GM18526 (cell line): ENCODE measurements around the gene CPAMD8.

ENCODE experiments used
- POLR2A ChIP-seq: IDR thresholded peaks from 3 replicates; pipeline ENCODE4 v1.6.1; 2011; ENCODE audit not compliant: insufficient read length; ENCODE audit errors: extremely low read depth

Gene CPAMD8

DNA sequence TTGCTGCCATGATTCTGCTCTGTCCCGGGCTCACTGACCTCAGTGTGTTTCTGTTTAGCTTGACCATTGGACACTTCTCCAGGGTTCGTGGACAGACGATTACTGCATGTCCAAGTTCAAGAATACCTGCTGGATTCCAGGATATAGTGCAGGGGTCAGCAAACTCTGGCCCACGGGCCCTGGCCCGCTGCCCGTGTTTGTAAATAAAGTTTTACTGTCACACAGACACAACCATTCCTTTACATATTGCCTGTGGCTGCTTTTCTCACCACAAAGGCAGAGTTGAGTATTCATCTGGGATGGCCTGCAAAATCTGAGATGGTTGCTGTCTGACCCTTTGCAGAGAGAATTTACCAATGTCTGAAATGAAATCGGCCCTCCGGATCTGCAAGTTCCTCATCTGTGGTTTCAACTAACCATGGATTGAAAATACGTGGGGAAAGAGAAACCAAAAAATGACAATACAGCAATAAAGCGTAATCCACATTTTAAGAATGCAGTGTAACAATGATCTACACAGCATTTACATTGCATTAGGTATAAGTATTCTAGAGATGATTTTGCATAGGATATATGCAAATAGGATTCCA lies 163.7 kb downstream of the CPAMD8 start:
- no peak for TF ChIP-seq POLR2A

DNA sequence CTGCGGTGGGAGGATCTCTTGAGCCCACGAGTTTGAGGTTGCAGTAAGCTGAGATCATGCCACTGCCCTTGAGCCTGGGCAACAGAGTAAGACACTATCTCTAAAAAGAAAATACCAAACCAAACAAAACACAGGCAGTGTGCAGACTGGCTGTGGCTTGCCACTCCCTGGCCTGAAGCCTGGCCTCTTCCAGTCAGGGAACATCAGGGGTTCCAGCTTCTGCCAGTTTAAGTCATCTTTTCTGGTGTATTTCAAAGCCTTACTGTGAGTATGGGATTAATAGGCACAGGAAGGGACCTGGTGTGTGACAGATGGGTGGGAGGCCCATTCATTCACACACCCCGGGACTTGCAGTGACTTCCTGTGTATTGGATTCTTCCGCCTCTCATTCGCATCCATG lies 164.8 kb downstream of the CPAMD8 start:
- TF ChIP-seq POLR2A: no peak

- no peak for TF ChIP-seq POLR2A
Measured at GRCh38 chr19:16861011-16861410, 165.6 kb downstream of the CPAMD8 start.

DNA sequence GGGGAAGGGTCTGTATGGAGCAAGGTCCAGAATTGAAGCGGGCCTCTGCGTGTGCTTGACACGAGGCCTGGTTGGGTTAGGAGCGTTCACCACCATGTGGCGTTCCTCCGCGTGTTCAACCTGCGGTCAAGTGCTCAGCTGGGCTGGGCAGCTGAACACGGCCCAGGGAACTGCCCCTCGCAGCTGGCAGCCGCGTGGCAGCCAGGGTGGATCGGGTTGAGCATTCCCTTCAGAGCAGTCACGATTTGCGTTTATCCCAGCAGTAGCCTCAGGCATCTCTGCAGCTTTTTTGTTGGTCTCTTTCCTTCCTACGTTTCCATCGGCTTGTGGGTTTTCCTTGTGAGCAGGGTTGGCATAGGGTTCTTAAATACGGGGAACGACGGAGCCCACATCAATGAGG lies 166.5 kb downstream of the CPAMD8 start:
- no peak for TF ChIP-seq POLR2A

DNA sequence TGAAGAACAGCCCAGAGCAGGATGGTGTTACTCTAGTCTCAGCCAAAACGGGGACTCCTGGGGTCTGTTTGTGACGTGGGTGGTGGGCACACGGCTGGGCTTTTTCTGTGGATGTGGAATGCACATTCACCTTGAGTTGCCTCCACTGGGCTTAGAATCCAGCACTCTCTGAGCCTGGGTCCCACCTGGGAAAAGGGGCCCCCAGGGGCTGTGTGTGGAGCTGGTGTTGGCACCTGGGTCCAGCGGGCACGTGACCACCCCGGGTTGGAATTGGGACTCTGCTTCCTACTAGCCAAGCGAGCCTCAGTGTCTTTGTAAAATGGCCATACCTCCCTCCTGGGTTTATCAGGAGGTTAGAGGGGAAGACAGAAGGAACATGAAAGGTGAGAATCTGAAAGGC lies 167.0 kb downstream of the CPAMD8 start:
- TF ChIP-seq POLR2A: no peak

DNA sequence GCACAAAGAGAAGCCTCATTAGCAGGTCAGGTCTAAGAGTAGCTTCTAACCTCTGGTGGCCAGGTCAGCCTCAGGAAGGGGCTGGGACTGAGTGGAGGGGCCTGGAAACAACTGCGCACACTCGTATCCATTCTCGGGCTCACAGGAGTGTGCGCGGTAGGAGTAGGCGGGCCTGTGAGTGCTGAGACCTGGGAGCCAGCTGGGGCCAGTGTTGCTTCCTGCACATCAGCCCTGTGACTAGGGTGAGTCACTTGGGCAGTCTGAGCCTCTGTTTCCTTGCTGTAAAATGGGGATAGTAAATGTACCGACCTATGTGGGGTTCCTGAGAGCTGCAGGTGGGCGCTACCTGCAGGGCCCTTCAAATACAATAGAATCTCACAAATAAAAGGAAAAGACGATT lies 170.5 kb downstream of the CPAMD8 start:
- TF ChIP-seq POLR2A: no peak

DNA sequence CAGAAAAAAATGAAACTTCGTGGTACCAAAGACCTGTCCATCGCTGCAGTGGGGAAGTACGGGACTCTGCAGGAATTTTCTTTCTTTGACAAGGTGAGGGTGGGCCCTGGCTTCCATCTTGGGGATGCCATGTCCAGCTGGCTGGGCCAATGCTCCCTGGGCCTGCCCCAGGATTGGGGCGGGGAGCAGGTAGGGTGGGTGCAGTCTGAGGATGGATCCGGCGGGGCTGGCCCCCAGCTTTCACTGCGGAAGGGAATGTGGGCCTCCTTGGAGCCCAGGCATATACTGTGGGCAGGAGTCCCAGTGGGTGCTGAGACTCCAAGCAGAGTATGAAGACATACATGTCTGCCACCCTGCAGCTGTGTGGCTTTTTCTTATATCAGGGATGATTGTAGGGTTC lies 173.5 kb downstream of the CPAMD8 start:
- no peak for TF ChIP-seq POLR2A

DNA sequence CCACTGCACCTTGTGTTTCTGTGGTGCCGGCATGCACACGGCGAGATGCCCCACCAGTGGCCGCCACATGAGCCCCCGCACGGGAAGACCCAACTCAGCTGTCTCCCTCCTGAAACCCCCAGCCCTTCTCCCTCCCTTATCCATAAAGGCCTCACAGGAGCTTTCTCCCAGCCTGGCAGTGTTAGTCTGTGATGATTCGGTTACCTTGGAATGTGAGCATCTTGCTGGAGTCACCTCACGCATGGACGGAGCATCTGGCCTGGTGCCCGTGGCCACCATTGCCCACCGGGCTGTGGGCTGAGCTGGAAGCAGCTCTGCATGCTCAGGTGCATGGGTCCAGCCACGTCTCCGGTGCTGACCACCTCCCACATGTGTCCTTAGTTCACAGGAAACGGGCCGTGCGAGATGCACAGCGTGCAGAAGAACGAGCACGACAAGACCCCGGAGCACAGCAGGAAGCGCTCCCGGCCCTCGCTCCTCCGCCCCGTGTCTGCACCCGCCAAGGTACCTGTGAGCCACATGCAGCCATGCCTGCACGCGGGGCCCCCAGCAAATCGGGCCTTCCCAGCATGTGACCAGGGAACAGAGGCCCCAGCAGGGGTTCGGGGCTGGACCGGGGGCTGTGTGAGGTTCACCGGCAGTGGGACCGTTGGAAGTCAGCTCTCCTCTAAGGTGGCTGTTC lies 175.4 kb downstream of the CPAMD8 start:
- TF ChIP-seq POLR2A: no peak

DNA sequence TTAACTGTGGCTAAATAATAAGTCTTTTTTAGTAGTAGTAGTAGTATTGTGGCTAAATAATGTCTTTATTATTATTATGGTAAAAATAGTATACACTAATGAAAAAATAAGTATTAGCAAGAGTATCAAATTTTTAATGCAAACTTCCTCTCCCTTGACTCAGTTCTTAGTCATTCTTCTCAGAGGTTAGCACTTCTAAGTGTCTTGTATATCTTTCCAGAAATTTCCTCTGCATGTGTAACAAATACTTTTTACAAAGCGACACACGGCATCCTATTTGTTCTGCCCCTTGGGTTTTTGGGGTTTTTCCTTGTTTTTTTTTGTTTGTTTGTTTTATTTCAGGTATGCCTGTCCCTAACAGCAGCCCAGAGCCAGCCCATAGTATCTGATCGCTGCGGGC lies 176.5 kb downstream of the CPAMD8 start:
- TF ChIP-seq POLR2A: no peak

GRCh38 chr19:16849168-16849567 lies 177.4 kb downstream of the CPAMD8 start:
- no peak for TF ChIP-seq POLR2A

DNA sequence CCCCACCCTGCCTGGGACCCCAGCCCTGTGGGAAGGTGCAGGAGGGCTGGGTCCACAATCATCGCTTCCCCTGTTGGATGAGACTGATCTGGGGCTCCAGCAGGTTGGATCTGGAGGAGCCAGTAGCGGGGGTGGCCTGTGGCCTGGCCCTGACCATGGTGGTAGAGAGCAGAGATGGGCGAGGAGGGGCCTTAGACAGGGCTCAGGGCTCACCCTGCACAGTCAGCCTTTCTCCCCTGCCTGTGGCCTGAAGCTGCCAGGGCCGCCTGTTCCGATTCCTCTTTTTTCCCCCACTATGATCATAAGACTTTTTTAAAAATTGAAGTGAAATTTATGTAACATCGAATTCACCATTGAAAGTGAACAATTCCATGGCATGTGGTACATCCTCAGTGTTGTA lies 179.2 kb downstream of the CPAMD8 start:
- no peak for TF ChIP-seq POLR2A

DNA sequence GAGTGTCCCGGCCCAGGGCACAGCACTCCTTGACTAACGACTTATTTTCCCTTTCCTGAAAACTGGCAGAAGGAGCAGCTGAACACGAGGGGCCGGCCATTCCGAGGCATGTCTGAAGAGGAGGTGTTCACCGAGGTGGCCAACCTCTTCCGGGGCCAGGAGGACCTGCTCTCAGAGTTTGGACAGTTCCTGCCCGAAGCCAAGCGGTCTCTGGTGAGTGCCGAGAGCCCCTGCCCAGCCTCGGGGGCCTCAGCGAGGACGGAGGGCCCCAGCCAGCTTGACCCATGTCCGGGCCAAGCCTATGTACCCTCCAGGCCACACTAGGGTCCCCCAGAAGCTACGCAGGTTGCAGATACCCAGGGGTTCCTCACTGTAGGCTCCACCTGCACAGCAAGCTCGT lies 179.7 kb downstream of the CPAMD8 start:
- no peak for TF ChIP-seq POLR2A
